Fibroblast of villous mesenchyme (primary cell): ENCODE measurements around the gene SLC9A5. TPM values are rescaled to one million over a fixed set of nuclear protein-coding genes. Genes with fewer than 3 reads are reported as not detected.

Experiments used
- DNase-seq: peaks from one replicate; pipeline ENCODE4 v3.0.0-alpha.2; 2010; ENCODE audit warnings: low read depth
- H3K4me3 ChIP-seq: 2 replicates; pipeline ENCODE4 v1.5.1; 2011; ENCODE audit warnings: low read depth, mild to moderate bottlenecking, low read length
- CTCF ChIP-seq: IDR thresholded peaks from 2 replicates; pipeline ENCODE4 v1.5.1; 2012; ENCODE audit warnings: low read depth, mild to moderate bottlenecking, low read length; ENCODE audit not compliant: insufficient read depth
- total RNA-seq: library from RNA; depleted of rRNA; stranded (reverse); fragments of >200 nt; gene quantifications from 2 replicates; pipeline ENCODE4 v1.2.3, GENCODE V29; 2012

Gene SLC9A5
- total RNA-seq, 1 donor: 2.2 TPM

GRCh38 chr16:67228034-67228785 lies 20.6 kb upstream of the SLC9A5 start:
- DNase-seq: no peak
- H3K4me3 ChIP-seq: peak overlapping the region; percentile 100
- no peak for TF ChIP-seq CTCF

- no peak for DNase-seq
- H3K4me3 ChIP-seq: no peak overlapping the region
- TF ChIP-seq CTCF: no peak
Measured at GRCh38 chr16:67228905-67229304, 19.9 kb upstream of the SLC9A5 start.

GRCh38 chr16:67229906-67230808 lies 18.6 kb upstream of the SLC9A5 start:
- no peak for DNase-seq
- no peak overlapping the region for H3K4me3 ChIP-seq
- no peak for TF ChIP-seq CTCF

- no peak overlapping the region for H3K4me3 ChIP-seq
- TF ChIP-seq CTCF: no peak
- DNase-seq: no peak
Measured at GRCh38 chr16:67230809-67231660, 17.7 kb upstream of the SLC9A5 start.

- TF ChIP-seq CTCF: no peak
- H3K4me3 ChIP-seq: no peak overlapping the region
- no peak for DNase-seq
Measured at GRCh38 chr16:67233596-67233995, 15.2 kb upstream of the SLC9A5 start.

- TF ChIP-seq CTCF: no peak
- H3K4me3 ChIP-seq: no peak overlapping the region
- no peak for DNase-seq
Measured at GRCh38 chr16:67234180-67234597, 14.6 kb upstream of the SLC9A5 start.
